GM21390 (cell line): ENCODE results near the gene PRKAR1A.
"Not testable (repeated sequence)": the region's sequence is repeated elsewhere in the genome, so short reads cannot be mapped to it uniquely, and the experiment has no call there.

ENCODE experiments used
- ATAC-seq: cut with Tn5 transposase; IDR thresholded peaks from one replicate; pipeline ENCODE4 v1.9.1; 2021; ENCODE audit not compliant: unreplicated experiment

Gene PRKAR1A

GRCh38 chr17:68511254-68511670, 968 bp upstream of the PRKAR1A start:
- no peak for ATAC-seq

GRCh38 chr17:68511671-68512246, 471 bp upstream of the PRKAR1A start:
- ATAC-seq = peak; percentile 40

GRCh38 chr17:68512960-68513474, 787 bp downstream of the PRKAR1A start:
- no peak for ATAC-seq

GRCh38 chr17:68513932-68514331, 1.7 kb downstream of the PRKAR1A start:
- no peak for ATAC-seq

- ATAC-seq = no peak
These were observed 2.8 kb downstream of the PRKAR1A start for GRCh38 chr17:68514831-68515635.

- no peak for ATAC-seq
These were observed 4.5 kb downstream of the PRKAR1A start for GRCh38 chr17:68516732-68517131.

- not testable (repeated sequence) for ATAC-seq
These were observed 5.4 kb downstream of the PRKAR1A start for GRCh38 chr17:68517605-68518004.

GRCh38 chr17:68518063-68518815, 6.0 kb downstream of the PRKAR1A start:
- no peak for ATAC-seq

GRCh38 chr17:68519051-68519450, 6.8 kb downstream of the PRKAR1A start:
- ATAC-seq = not testable (repeated sequence)

- ATAC-seq = no peak
These were observed 7.7 kb downstream of the PRKAR1A start for GRCh38 chr17:68519911-68520310.

GRCh38 chr17:68522266-68522665, 10.0 kb downstream of the PRKAR1A start:
- no peak for ATAC-seq

GRCh38 chr17:68526548-68526947, 14.3 kb downstream of the PRKAR1A start:
- ATAC-seq = no peak

- ATAC-seq = no peak
These were observed 15.1 kb downstream of the PRKAR1A start for GRCh38 chr17:68527314-68527713.

GRCh38 chr17:68531252-68531651, 19.0 kb downstream of the PRKAR1A start:
- no peak for ATAC-seq

GRCh38 chr17:68532826-68533225, 20.6 kb downstream of the PRKAR1A start:
- no peak for ATAC-seq

- ATAC-seq = no peak
These were observed 21.9 kb downstream of the PRKAR1A start for GRCh38 chr17:68533887-68534694.

GRCh38 chr17:68534695-68535088, 22.5 kb downstream of the PRKAR1A start:
- ATAC-seq = no peak

GRCh38 chr17:68535922-68536321, 23.7 kb downstream of the PRKAR1A start:
- ATAC-seq = no peak

- ATAC-seq = no peak
These were observed 27.6 kb downstream of the PRKAR1A start for GRCh38 chr17:68539548-68540467.

- no peak for ATAC-seq
These were observed 28.8 kb downstream of the PRKAR1A start for GRCh38 chr17:68540981-68541380.
